GM23248 (cell line): Measurements from ENCODE around the gene FUT9. TPM values are rescaled to one million over a fixed set of nuclear protein-coding genes. Genes with fewer than 3 reads are reported as not detected.

Experiments
- DNase-seq: peaks from one replicate; pipeline ENCODE4 v3.0.0-alpha.2; 2015
- H2AFZ ChIP-seq: fragments of 200-600 bp; sonication (generic); 2 replicates; pipeline ENCODE4 v1.6.1; 2016; ENCODE audit warnings: antibody characterized with exemption
- H3F3A ChIP-seq: fragments of 200-600 bp; sonication (generic); 2 replicates; pipeline ENCODE4 v1.6.1; 2016; ENCODE audit warnings: mild to moderate bottlenecking, antibody characterized with exemption, mixed run types; ENCODE audit not compliant: insufficient read depth
- H3K27ac ChIP-seq: fragments of 200-600 bp; sonication (generic); 2 replicates; pipeline ENCODE4 v1.5.1; 2016; ENCODE audit warnings: mild to moderate bottlenecking
- H3K27me3 ChIP-seq: fragments of 200-600 bp; sonication (generic); replicated peaks from 2 replicates; pipeline ENCODE4 v1.6.1; 2016; ENCODE audit warnings: mild to moderate bottlenecking; ENCODE audit not compliant: insufficient read depth
- H3K36me3 ChIP-seq: fragments of 200-600 bp; sonication (generic); 2 replicates; pipeline ENCODE4 v1.6.1; 2016; ENCODE audit warnings: low read depth, mild to moderate bottlenecking
- H3K4me1 ChIP-seq: fragments of 200-600 bp; sonication (generic); 2 replicates; pipeline ENCODE4 v1.6.1; 2016; ENCODE audit warnings: mild to moderate bottlenecking; ENCODE audit not compliant: insufficient read depth
- H3K4me2 ChIP-seq: fragments of 200-600 bp; sonication (generic); one replicate; pipeline ENCODE4 v1.6.1; 2016; ENCODE audit warnings: mild to moderate bottlenecking; ENCODE audit not compliant: unreplicated experiment
- H3K4me3 ChIP-seq: fragments of 200-600 bp; sonication (generic); 2 replicates; pipeline ENCODE4 v1.5.1; 2016; ENCODE audit warnings: mild to moderate bottlenecking
- H3K79me2 ChIP-seq: fragments of 200-600 bp; sonication (generic); 2 replicates; pipeline ENCODE4 v1.6.1; 2016; ENCODE audit warnings: mild to moderate bottlenecking; ENCODE audit not compliant: insufficient read depth
- H3K9ac ChIP-seq: fragments of 200-600 bp; sonication (generic); 2 replicates; pipeline ENCODE4 v1.6.1; 2016; ENCODE audit warnings: mild to moderate bottlenecking
- H3K9me2 ChIP-seq: fragments of 200-600 bp; sonication (generic); 2 replicates; pipeline ENCODE4 v1.6.1; 2016; ENCODE audit warnings: mixed run types, mild to moderate bottlenecking, moderate library complexity; ENCODE audit not compliant: insufficient read depth
- H3K9me3 ChIP-seq: fragments of 200-600 bp; sonication (generic); one replicate; pipeline ENCODE4 v1.6.1; 2017; ENCODE audit warnings: low read depth
- H4K20me1 ChIP-seq: fragments of 200-600 bp; sonication (generic); 2 replicates; pipeline ENCODE4 v1.6.0; 2016; ENCODE audit not compliant: insufficient read depth
- EZH2 ChIP-seq: fragments of 200-600 bp; sonication (generic); IDR thresholded peaks from 2 replicates; pipeline ENCODE4 v1.6.1; 2018; ENCODE audit warnings: antibody characterized with exemption, mild to moderate bottlenecking; ENCODE audit not compliant: insufficient read depth, poor library complexity, severe bottlenecking
- EZH2phosphoT487 ChIP-seq: fragments of 200-600 bp; sonication (generic); IDR thresholded peaks from 2 replicates; pipeline ENCODE4 v1.6.1; 2018; ENCODE audit warnings: antibody characterized with exemption, moderate library complexity, mild to moderate bottlenecking, low read depth; ENCODE audit not compliant: insufficient read depth
- WGBS, 2 experiments: methylation state at CpG; one replicate each; pipeline ENCODE4 v1.1.6; 2015 to 2017; ENCODE audit warnings: low lambda C conversion rate in 2 of 2, low coverage in 1 of 2; ENCODE audit errors: missing lambda C conversion rate in 2 of 2; 5-methylcytosine and 5-hydroxymethylcytosine counted together
- in situ Hi-C: fragments of 300-500 bp; cut with MboI; formaldehyde crosslinking; loops from 2 replicates; pipeline ENCODE4 v1.15.0; 2020
- polyA plus RNA-seq: library from polyadenylated mRNA; unstranded; fragments of >200 nt; fragmentation: Nextera tagmentation; extraction: Ambion mirVana; gene quantifications from 2 replicates; pipeline ENCODE4 v1.2.1, GENCODE V29; 2016
- total RNA-seq: library from RNA; depleted of rRNA; stranded (reverse); fragments of >200 nt; shearing (Covaris generic); gene quantifications from 2 replicates; pipeline ENCODE4 v1.2.3, GENCODE V29; 2014

FUT9 gene
- total and polyA plus RNA-seq, 2 experiments from 2014 or later, result not detected

GRCh38 chr6:96116674-96117073 lies 100.9 kb downstream of the FUT9 start:
- no peaks in the 10 kb centered on the region for H4K20me1 ChIP-seq
- no peaks in the 10 kb centered on the region for H3K9me3 ChIP-seq
- H3K4me2 ChIP-seq, result no peak overlapping the region
- no peak overlapping the region for H3K27ac ChIP-seq
- no peaks in the 10 kb centered on the region for H3K27me3 ChIP-seq
- no peaks in the 10 kb centered on the region for H3K79me2 ChIP-seq
- in situ Hi-C loops, result no loop called here
- no peak for DNase-seq
- 0 to 5% methylated on average over 1 of the region's 1 CpG for WGBS, 2 experiments
- no peak overlapping the region for H2AFZ ChIP-seq
- no peak overlapping the region for H3K4me3 ChIP-seq
- no peak for TF ChIP-seq EZH2
- no peak for TF ChIP-seq EZH2phosphoT487
- H3F3A ChIP-seq, result no peaks in the 10 kb centered on the region
- H3K9ac ChIP-seq, result no peak overlapping the region
- no peaks in the 10 kb centered on the region for H3K4me1 ChIP-seq
- no peaks in the 10 kb centered on the region for H3K36me3 ChIP-seq
- H3K9me2 ChIP-seq, result no peaks in the 10 kb centered on the region

- no peaks in the 10 kb centered on the region for H3K4me1 ChIP-seq
- no peak for TF ChIP-seq EZH2
- no peak for TF ChIP-seq EZH2phosphoT487
- no peaks in the 10 kb centered on the region for H3K79me2 ChIP-seq
- no peaks in the 10 kb centered on the region for H3K9me2 ChIP-seq
- in situ Hi-C loops, result no loop called here
- H3K4me3 ChIP-seq, result no peak overlapping the region
- 0% methylated on average over 1 of the region's 1 CpG for WGBS, 2 experiments
- peaks cover 2% of the 10 kb centered on the region for H3K9me3 ChIP-seq
- H2AFZ ChIP-seq, result no peak overlapping the region
- no peak for DNase-seq
- no peak overlapping the region for H3K4me2 ChIP-seq
- H3F3A ChIP-seq, result no peaks in the 10 kb centered on the region
- H3K36me3 ChIP-seq, result no peaks in the 10 kb centered on the region
- no peak overlapping the region for H3K9ac ChIP-seq
- H3K27me3 ChIP-seq, result no peaks in the 10 kb centered on the region
- H3K27ac ChIP-seq, result no peak overlapping the region
- no peaks in the 10 kb centered on the region for H4K20me1 ChIP-seq
Measured at GRCh38 chr6:96124778-96125177, 109.0 kb downstream of the FUT9 start.

DNA sequence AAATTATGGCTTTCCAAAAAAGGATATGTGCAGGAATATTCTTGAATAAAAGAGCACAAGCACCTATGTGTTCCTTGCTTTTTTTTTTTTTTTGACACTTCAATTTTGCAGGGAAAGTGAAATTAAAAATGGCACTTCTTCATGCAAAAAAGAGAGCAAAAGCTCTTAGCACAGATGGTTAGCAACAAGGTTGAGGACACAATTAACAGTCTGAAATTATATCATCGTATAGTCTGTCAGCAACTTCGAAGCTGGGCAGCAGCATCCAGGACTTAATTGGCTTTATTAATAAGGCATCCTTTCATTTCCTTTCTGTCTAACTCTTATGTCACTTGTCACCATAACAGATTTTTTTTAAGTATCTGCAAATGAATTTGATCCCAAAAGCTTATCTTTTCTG lies 122.6 kb downstream of the FUT9 start:
- Histone ChIP-seq H4K20me1 (no peaks in the 10 kb centered on the region), H3K79me2 (no peaks in the 10 kb centered on the region), H3K36me3 (no peaks in the 10 kb centered on the region), H3K4me2 (no peak overlapping the region), H3K4me1 (no peaks in the 10 kb centered on the region), H3K27ac (no peak overlapping the region), H3K4me3 (no peak overlapping the region), H3K27me3 (no peaks in the 10 kb centered on the region), H3K9me3 (no peaks in the 10 kb centered on the region), H3K9ac (no peak overlapping the region), H3F3A (no peaks in the 10 kb centered on the region), H3K9me2 (no peaks in the 10 kb centered on the region), H2AFZ (no peak overlapping the region)
- TF ChIP-seq EZH2phosphoT487 (no peak), EZH2 (no peak)
- DNase-seq, result no peak
- in situ Hi-C loops, result no loop called here
- WGBS, 2 experiments, result 19 to 27% methylated on average over 2 of the region's 2 CpGs

GRCh38 chr6:96142142-96142541 lies 126.4 kb downstream of the FUT9 start:
- no peak for TF ChIP-seq EZH2phosphoT487
- TF ChIP-seq EZH2, result no peak
- WGBS, 2 experiments, result 24 to 47% methylated on average over 2 of the region's 2 CpGs
- H3K4me1 ChIP-seq, result no peaks in the 10 kb centered on the region
- no peaks in the 10 kb centered on the region for H3F3A ChIP-seq
- no peak overlapping the region for H3K4me2 ChIP-seq
- H3K9me3 ChIP-seq, result no peaks in the 10 kb centered on the region
- no peaks in the 10 kb centered on the region for H3K79me2 ChIP-seq
- no peaks in the 10 kb centered on the region for H4K20me1 ChIP-seq
- H3K4me3 ChIP-seq, result no peak overlapping the region
- H3K36me3 ChIP-seq, result no peaks in the 10 kb centered on the region
- no peak overlapping the region for H3K9ac ChIP-seq
- in situ Hi-C loops, result no loop called here
- H3K9me2 ChIP-seq, result no peaks in the 10 kb centered on the region
- no peak overlapping the region for H3K27ac ChIP-seq
- no peak overlapping the region for H2AFZ ChIP-seq
- no peaks in the 10 kb centered on the region for H3K27me3 ChIP-seq
- DNase-seq, result no peak

GRCh38 chr6:96150431-96150830 lies 134.7 kb downstream of the FUT9 start:
- Histone ChIP-seq H3K27ac (no peak overlapping the region), H3K9ac (no peak overlapping the region), H3K4me1 (no peaks in the 10 kb centered on the region), H4K20me1 (no peaks in the 10 kb centered on the region), H3K9me3 (no peaks in the 10 kb centered on the region), H2AFZ (no peak overlapping the region), H3K27me3 (no peaks in the 10 kb centered on the region), H3K4me2 (no peak overlapping the region), H3K4me3 (no peak overlapping the region), H3F3A (no peaks in the 10 kb centered on the region), H3K79me2 (no peaks in the 10 kb centered on the region), H3K36me3 (no peaks in the 10 kb centered on the region), H3K9me2 (no peaks in the 10 kb centered on the region)
- TF ChIP-seq EZH2phosphoT487 (no peak), EZH2 (no peak)
- in situ Hi-C loops, result no loop called here
- DNase-seq, result no peak
- 24 to 28% methylated on average over 2 of the region's 2 CpGs for WGBS, 2 experiments
